Stimulated activated CD8-positive, alpha-beta memory T cell treated with anti-CD3 and anti-CD28 coated beads, Interleukin-7, amount 100 ng/mL, for 24 hours (primary cell): ENCODE results near the gene GOLT1A.

Source experiments
- DNase-seq: peaks from one replicate; pipeline ENCODE4 v3.0.0-alpha.2; 2020; ENCODE audit warnings: low read depth

The GOLT1A gene

DNA sequence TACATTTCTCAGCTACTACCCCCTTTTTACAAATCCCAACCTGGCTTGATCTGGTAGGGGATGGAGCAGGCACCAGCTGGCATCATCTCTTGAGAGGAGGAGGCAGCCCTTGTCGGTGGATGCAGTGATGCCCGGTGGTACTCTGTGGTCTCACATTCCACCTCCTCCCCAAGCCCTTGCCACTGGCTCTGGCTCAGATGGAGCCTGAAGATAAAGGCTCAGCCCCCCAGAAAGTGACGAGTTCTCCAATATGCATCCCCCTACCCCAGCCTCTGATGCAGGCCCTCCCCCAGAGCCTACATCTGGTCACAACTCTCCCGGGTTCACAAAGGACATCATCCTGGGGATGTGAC, 3.8 kb upstream of the GOLT1A start:
- no peak for DNase-seq

DNA sequence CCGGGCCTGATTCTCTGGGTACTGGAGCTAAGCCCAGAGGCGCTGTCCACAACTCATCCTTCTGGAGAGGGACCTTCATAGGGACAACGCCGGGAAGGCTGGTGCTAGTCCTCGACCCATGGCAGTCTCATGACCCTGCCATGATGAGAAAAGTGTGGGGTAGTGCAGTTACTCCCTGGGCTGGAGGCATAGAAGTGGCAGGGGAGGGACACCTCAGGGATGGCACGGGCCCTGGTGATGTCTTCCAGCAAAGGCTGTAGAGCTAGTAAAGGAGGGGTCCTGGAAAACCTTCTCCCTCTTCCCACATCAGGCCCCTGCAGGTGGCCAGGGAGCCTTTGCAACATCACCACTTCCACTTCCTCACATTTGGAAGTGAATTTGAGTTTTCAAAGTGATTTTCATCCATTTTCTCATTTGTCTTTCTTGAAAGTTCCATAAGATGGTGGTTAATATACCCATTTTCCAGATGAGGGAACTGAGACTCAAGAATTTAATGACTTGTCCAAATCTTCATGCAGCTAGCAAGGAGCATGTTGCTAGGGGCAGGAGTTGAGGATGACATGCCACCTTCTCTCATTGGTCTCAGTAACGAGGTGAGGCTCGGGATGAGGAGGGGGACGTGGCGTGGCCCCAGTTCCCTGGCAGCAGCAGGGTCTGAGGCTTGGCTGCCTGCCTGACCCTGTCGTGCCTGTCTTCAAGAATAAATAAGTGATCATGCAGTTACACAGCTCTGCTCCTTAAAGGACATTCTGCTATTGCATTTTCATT, 3.3 kb upstream of the GOLT1A start:
- DNase-seq = no peak

DNA sequence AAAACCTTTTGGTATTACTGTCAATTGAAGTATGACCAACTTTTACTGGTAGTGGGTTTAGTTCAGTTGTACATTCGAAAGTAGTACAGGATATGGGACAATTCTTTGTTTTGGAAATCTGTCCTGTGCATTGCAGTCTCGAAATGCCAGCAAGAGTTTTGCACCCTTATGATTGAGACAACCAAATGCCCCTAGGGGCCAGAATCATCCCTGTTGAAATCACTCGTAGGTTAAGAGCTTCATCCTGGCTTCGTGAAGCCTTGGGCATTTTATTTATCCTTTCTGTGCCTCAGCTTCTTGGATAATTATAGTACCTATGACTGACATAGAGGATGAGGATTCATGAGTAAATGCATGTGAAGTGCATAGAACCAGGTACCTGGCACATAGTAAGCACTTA, 2.4 kb upstream of the GOLT1A start:
- no peak for DNase-seq

DNA sequence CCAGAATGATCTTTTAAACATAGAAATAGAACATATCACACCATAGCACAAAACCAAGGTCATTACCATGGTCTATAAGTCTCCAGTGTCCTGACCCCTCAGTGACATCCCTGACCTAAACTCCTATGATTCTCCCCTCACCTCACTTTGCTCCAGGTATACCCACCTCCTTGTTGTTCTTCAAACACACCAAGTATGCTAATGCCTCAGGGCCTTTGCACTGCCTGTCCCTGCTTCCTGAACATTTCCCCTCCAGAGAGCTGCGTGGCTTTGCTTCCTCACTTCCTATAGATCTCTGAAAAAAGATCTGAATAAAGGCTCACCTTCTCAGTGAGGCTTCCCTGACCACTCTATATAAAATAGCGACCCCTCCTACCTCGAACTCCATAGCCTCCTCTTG, 1.1 kb downstream of the GOLT1A start:
- no peak for DNase-seq

GRCh38 chr1:204211046-204211445, 2.7 kb downstream of the GOLT1A start:
- no peak for DNase-seq

DNA sequence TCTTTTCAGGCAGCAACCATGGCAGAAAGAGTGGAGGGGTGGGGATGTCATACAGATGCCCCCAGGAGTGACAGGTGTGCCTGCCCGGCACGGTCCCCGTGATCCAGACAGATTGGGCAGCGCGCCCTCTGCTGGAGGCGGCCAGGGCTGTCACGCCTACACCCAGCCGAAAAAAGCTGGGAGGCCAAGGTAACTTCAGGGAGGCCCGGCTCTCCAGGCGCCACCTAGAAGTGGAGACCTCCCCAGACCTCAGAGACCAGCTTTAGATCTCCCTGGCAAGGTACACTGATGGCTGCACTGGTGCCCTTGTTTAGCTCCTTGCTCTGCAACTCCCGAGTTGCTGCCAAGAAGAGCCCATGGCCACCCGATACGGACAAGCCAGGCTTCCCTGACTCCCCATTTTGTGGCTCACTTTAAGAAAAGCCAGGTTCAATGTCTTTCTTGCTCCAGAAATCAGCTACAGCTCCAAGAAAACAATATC, 6.6 kb downstream of the GOLT1A start:
- peak; percentile 58 for DNase-seq

DNA sequence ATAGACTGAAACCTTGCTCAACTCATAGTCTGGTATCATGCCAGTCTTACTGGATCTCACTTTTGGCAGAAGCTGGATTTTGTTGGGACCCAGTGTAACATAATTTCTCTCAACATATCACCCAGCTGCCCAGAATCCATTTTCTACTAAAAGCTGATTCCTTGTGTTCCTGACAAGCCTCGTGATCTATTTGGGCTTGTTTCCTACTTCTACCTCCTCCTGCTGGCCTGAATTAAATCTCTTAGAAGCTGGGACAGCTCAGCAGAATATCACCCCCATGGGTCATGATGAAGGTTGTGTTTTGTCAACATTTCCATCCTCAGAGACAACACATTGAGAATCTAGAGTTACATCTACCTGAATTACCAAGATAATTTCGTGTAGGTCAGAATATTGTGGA, 7.7 kb downstream of the GOLT1A start:
- no peak for DNase-seq

- no peak for DNase-seq
These were observed 8.3 kb downstream of the GOLT1A start for GRCh38 chr1:204205486-204205885.

DNA sequence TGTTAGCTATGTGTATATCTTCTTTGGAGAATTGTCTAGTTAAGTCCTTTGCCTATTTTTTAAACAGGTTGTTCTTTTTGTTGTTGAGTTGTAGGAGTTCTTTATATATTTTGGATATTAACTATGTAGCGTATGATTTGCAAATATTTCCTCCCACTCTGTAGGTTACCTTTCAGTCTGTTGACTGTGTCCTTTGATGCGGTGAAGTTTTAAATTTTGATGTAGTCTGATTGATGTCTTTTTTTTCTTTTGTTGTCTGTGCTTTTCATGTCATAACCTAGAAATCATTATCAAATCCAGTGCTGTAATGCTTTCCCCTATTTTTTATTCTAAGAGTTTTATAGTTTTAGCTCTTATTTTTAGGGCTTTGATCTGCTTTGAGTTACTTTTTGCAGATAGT, 8.8 kb downstream of the GOLT1A start:
- no peak for DNase-seq

DNA sequence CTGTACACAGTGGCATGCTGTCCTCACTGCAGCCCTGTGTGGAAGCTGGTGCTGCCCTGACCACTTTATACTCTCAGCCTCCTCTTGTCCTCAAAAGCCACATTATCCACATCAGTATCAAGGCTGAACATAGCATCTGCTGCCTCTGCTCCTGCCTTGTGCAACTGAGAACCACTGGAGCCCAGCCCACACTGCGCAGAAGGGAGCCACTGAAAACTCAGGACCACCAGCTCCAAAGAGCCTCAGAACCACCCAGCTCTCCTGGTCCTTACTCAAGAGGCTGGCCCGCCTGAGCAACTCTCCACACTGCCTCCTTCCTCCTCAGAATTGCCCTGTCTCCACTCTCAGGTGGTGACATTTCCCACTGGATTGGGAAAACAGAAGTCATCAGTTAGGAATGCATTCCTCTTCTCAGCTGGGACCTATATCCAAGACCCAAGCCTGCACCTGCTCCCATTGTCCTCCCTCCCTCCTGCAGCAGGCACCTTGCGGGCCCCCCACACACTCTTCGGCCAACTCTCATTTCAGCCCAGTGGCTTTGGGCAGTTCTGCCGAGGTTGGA, 10.5 kb downstream of the GOLT1A start:
- no peak for DNase-seq

- no peak for DNase-seq
These were observed 11.3 kb downstream of the GOLT1A start for GRCh38 chr1:204202481-204202880.

DNA sequence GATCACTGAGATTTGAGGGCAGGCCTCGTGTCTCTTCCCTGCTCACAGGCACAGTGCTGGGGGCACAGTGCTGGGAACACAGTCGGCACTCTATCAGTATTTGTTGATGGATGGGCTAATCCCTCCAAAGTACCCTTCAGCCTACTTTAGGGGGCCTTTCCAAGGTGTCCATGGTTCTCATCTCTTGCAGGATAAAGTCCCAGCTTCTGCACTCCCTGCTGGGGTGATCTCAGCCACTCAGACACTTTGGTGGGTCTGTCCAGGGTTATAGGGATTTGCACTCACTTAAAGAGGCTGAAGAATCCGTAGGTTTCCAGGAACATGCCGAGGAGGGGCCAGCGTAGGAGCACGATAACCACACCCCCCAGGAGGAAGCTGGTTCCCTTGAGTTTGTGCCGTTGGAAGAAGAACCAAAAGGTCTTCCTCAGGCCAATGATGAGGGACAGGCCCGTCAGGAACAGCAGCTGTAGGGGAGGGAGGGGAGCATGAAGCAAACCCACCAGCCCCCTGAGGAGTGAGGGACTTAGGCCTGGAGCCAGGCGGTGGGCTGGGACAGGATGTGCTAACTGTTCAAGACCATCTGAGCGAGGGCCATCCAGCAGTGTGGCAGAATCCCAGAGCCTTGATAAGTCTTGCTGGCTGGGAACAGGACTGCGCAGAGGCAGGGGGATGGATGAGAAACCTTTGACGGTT, 12.3 kb downstream of the GOLT1A start:
- DNase-seq = no peak

DNA sequence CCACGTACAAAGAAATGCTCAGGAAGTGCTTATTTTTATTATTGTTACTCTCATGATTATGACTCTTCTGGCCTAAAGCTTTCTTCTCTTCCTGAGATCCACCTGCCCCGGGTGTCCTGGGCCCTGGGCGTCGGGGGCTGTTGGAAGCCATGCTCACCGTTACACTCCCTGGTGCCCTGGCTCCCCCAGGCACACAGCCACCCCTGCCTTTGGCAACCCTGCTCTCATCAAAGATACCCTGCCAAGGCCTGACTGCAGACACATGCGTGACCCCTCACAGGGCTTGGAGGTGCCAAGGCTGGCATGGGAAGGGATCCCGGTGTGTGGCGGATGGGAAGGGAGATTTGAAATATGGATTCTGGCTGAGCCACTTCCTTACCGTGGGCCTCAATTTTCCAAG, 14.2 kb downstream of the GOLT1A start:
- no peak for DNase-seq

DNA sequence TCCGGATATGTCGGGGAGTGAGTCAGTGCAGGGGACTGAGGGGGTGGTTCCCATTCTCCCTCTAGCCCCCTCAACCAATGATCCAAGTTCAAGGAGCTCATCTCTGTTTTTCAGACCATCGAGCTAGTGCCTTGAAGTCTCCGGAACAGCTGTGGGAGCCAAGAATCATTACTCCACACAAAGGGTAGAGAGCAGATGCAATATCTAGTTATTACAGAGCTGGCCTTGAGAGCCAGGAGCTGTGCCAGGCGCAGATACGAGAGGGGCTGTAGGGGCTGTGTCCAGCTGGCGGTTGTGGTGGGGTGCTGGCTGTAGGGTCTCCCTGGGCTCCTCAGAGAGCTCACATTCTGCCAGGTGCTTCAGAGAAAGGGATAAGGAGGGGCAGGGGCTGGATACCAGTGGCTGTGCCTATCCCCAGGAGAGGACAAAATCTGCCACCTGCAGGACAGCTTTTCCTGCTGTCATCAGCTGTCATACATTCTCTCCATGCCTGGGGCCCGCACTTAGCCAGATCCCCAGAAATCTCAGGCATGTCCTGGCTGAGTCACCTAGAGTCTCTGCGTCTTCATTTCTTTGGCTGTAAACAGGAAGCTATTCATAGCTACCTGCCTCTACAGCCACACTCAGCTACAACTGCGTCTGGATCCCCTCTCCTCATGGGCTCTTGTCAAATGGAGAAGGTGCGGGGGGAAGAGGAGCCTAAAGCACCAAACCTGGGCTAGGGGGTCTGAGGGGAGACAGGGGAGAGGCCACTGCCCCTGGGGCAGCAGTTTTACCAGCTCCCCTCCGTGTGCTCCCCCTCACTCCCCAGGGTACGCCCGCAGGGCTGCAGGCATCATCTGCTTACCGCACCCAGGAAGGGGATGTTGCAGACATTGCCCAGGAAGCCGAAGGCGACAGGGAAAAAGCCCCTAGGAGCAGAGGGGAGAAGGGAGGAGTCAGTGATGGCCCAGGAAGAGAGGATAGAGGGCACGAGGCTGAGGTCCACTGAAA, 15.1 kb downstream of the GOLT1A start:
- no peak for DNase-seq

DNA sequence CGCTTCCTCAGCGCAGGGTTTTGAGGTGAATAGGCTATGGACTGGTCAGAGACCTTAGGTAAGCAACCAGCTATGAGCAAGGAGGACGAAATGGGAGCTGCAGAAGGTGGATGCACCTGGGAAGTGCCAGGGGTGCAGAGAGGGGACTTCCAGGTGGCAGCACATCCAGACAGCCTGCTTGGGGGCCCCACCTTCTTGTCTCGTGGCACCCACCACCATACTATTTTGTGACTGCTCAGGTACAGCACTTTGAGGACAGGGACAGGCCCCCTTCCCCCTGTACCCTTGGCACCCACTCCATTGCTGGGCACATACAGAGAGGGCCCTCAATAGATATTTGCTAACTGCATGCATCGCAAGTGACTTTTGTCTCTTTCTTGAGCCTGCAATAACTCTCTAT, 16.7 kb downstream of the GOLT1A start:
- DNase-seq = no peak

GRCh38 chr1:204196068-204196795, 17.6 kb downstream of the GOLT1A start, which contains the start of gene KISS1:
KISS1 (minus strand) TSS chr1:204196491; CDS start chr1:204192876, 3,615 bp downstream.
- DNase-seq = no peak

GRCh38 chr1:204194771-204195170, 19.0 kb downstream of the GOLT1A start:
- no peak for DNase-seq

DNA sequence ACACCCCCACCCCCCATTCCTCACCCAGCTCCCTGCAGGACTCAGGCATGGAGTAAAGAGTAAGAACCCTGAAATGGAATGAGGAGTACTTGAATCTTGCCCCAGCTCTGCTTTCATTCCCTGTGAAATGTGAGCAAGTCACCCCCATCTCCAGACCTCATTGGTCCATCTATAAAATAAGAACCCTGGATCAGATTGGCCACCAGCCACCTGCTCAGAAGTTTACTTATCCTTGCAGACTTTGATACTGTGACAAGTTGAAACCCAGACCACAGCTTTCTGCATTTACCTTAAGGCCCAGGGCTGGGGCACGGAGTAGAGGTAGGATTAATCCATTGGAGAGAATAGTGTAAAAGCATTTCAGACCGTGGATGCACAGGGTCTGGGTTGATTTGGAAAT, 19.7 kb downstream of the GOLT1A start:
- no peak for DNase-seq

GRCh38 chr1:204192589-204193352, 21.0 kb downstream of the GOLT1A start:
- DNase-seq = no peak

- DNase-seq = no peak
These were observed 21.7 kb downstream of the GOLT1A start for GRCh38 chr1:204192046-204192445.

GRCh38 chr1:204191456-204191855, 22.3 kb downstream of the GOLT1A start:
- DNase-seq = no peak
